ENCODE data around the gene ADNP.

The ADNP gene

DNA sequence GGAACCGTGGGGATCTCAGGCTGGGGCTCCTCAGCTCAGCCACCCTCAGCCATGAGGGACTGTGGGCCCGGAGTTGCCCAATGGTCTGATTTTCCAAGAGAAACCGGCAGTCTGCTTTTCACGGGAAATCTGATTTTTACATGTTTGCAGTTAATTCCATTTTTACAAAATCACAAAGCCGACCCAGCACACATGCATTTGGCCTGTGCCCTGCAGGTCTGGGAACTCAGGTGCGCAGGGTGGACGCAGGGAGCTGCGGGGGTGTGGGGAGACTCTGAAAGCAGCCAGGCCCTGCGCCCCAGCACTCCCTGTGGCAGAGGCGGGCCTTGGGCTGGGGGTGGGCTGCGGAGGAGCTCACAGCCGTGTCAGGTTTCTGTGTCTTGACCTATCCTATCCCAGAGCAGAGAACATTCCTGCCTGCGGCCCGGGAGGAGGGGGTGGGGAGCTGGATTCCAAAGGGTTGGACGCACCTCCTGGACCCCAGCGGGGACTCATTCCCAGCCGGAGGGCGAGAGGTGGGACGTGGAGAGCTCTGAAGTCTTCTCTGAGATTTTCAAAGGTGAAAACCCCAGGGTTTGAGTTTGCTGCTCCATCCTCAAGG is 60.6 kb downstream of the ADNP start:
- DNase-seq = no peak

DNA sequence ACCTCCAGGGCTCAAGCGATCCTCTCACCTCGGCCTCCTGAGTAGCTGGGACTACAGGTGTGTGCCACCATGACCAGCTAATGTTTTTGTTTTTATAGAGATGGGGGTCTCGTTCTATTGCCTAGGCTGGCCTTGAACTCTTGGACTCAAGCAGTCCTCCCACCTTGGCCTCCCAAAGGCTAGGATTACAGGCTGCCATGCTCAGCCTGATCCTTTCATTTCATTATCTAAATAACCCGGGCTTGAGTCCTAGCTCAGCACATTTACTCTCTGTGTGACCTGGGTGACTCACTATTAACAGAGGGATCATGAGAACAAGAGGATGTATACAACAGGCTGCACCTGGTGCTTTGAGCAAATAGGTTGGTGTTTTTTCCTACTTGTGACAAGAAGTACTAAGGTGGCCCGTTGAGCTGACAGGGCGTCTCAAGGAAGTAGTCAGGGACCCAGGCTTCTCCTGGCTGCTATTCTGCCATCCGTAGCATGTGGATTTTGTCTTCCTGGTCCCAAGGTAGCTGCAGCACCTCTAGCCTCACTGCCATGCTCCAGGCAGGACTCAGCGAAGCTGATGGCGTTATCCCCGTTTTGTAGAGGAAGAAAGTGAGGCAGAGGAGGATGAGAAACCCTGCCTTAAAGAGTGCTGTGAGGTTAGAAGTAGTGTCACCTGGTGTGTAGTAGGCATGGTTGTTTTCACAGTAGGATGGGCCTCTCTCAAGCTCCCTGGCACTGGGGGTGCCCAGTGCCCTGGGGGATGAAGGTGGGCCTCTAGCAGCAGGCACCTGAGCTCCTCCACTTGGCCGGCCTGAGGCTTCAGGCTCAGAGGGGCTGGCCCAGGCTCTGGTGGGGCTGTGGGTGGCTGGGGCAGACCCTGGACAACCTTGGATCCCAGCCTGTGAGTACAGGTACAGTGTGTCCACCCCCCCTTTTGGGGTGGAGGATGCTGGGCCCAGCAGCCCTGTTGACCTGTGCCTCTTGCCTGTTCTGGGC is 62.4 kb downstream of the ADNP start:
- DNase-seq = no peak

DNA sequence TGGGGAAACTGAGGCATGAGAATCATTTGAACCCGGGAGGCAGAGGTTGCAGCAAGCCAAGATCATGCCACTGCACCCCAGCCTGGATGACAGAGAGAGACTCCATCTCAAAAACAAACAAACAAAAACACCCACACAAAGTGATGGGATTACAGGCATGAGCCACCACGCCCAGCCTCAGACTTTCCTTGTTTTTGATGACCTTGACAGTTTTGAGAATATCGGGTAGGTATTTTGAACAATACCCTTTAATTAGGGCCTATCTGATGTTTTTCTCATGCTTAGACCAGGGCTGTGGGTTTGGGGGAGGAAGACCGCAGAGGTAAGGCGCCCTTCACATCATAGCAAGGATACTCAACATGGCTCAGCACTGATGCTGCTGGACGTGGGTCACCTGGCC is 63.4 kb downstream of the ADNP start:
- DNase-seq = no peak

DNA sequence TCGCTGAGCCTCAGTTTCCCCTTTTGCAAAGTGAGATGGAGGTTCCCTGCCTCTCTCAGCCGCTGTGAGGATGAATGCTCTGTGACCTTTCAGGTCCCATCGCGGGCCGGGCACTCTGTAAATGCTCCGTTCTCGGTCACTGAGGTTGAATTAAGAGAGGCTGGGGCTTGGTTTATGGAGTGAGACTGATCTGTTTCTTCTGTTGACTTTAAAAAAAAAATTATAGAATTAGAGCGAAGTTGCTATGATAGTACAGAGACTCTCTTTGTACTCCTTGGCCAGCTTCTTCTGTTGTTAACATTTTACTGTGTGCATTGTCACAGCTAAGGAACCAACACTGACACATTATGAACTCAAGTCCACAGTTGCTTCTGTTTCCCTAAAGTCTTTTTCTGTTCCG is 64.4 kb downstream of the ADNP start:
- no peak for DNase-seq

DNA sequence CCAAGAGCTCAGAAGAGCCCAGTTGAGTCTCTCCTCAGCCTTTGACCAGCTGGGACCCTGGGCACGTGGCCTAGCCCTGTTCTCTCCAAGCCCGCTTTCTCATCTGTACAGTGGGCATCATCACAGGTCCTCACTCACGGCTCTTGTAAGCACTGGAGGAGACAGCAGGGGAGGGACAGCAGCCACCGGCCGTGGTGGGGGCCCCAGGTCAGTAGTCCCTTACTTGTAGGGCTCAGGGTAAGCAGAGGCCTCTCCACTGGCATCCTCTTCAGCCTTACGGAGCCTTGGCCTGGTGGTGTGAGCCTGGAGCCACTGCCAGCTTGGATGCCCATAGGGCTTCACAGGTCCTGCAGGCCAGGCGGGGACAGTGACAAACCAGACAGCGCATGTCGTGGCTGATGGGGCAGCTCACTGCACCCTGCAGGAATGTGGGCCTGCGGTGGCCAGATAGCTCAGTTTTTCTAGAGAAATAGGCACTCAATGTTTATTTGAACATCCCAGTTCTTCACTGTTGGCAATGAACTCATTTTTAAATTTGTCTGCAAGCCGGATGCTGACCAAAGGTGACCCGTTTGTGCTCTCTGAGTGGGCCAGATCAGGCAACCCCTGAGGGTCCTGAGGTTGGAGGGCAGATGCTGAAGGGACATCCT is 65.1 kb downstream of the ADNP start:
- no peak for DNase-seq

DNA sequence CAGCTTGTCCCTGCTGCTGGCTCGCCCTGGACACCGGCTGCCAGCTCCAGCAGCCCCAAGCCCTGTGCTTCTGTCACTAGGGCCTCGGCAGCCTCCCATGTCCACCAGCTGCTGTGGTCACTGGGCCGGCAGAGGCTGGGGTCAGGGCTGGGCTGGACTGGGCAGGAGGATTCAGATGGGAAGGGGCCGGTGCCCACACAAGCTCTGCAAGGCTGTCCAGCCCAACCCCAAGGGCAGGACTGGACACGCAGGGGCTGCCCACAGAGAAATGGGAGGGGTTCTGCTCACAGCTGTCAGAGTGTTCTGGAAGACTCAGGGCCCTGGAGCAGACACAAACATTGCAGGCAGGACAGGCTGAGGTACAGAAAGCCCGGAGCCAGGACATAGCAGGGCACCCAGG is 65.6 kb downstream of the ADNP start:
- DNase-seq = no peak

DNA sequence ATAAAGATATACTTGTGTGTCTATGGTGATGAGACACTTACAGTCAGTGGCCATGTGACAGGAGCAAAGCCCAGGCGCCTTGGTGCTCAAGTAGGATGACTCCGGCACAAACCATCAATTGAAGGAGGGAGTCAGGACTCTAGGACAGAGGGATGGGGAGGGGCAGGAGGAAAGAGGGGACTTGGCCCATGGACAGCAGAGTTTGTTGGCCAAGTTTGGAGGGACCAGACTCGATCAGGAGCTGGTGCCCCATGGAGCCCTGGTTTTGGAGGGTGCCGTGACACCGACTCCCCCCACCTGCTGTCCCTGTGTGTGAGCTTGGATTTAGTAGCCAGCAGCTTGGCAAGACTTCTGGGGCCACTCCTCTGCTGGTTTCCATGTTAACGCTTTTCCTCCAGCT is 66.1 kb downstream of the ADNP start:
- DNase-seq = no peak

DNA sequence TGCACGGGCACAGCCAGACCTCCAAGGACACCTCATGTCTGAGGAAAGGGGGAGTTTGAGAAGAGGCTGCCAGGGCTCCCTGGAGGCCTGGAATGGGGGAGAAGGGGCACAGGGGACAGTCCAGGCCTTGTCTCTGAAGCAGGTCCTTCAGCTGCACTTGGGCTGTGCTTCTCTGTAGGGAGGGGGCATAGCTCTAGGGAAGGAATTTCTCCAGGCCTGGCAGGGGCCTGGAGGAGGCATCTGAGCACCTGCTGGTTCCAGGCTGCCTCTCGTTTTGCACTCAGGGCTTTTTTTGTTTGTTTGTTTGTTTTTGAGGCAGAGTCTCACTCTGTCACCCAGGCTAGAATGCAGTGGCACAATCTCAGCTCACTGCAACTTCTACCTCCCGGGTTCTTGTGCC is 68.7 kb downstream of the ADNP start:
- no peak for DNase-seq

DNA sequence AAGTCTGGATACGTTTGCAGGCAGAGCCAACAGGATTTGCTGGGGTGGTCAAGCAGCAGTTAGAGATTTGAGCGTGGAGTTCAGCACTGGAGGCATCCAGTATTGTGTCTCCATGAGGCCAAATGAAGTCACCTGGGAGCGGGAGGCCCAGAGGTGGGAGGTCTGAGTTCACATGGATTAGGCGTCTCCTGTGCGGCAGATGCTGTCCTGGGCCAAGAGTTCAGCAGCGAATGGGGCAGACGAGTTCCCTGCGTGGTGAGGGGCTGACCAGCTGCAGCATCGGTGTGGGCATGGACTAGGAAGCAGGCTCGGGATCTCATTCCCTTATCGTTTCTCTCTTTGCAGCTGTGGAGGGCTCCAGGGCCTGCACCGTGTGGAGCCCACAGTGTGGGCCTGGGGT is 70.2 kb downstream of the ADNP start:
- no peak for DNase-seq

DNA sequence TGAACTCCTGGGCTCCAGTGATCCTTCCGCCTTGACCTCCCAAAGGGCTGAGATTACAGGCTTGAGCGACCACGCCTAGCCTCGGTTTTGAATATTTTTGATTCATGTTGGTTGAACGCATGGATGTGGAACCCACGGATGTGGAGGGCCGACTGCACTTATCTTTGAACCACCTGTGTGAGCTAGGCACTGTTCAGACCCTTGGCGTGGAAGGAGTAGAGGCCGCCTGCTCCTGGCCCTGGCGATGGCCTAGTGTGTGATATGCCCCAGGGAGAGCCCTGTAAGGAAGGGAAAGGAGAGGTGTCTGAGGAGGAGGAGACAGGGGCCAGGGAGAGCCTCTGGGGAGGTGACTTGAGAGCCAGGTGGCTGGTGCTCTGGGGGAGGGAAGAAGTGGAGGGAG is 72.1 kb downstream of the ADNP start:
- no peak for DNase-seq

DNA sequence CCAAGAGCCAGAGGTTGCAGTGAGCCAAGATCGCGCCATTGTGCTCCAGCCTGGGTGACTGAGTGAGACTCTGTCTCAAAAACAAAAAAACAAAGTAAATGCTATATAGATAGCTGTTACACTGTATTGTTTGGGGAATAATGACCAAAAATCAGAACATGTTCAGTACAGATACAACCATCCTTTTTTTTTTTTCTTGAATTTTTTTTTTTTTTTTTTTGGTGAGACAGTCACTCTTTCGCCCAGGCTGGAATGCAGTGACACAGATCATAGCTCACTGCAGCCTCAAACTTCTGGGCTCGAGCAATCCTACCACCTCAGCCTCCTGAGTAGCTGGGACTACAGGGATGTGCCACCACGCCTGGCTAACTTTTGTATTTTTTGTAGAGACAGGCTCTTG is 72.7 kb downstream of the ADNP start:
- no peak for DNase-seq

DNA sequence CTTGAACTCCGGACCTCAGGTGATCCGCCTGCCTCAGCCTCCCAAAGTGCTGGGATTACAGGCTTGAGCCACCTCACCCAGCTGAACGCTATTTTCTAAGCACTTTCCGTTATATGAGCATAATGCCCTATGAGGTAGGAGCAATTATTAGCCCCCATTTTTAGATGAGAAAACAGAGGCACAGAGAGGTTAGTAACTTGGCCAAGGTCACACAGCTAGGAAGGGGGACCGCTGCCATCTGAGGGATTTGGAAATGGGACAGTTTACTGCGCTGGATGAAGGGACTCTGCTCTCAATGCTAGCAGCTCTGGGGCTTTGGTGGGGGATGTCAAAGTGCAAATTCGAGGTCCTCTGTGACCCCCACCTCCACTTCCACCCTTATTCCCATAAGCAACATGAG is 73.9 kb downstream of the ADNP start:
- DNase-seq = no peak

DNA sequence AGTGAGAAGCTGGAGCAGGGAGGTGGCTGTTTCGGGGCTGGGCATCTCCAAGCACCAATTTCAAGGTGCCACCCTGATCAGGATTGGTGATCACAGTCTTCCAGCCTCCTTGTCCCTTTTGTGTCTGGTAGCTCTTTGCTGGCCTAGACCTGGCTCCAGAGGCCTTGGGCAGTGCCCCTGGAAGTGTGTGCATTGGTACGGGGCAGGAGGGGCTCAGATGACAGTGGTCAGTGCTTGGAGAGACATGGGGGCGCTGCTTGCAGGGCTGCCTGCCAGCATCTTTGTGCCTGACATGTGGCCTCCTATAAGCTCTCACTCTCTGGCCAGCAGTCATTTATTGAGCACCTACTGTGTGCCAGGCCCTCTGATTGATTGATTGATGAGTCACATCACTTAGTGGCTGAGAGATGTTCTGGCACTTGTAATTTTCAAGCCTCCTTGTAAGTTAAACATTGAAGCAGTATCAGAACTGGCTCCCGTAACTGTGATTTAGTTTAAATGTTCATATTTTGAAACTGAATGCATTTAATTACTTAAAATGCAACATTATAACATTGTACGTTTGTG is 74.7 kb downstream of the ADNP start:
- DNase-seq = no peak

DNA sequence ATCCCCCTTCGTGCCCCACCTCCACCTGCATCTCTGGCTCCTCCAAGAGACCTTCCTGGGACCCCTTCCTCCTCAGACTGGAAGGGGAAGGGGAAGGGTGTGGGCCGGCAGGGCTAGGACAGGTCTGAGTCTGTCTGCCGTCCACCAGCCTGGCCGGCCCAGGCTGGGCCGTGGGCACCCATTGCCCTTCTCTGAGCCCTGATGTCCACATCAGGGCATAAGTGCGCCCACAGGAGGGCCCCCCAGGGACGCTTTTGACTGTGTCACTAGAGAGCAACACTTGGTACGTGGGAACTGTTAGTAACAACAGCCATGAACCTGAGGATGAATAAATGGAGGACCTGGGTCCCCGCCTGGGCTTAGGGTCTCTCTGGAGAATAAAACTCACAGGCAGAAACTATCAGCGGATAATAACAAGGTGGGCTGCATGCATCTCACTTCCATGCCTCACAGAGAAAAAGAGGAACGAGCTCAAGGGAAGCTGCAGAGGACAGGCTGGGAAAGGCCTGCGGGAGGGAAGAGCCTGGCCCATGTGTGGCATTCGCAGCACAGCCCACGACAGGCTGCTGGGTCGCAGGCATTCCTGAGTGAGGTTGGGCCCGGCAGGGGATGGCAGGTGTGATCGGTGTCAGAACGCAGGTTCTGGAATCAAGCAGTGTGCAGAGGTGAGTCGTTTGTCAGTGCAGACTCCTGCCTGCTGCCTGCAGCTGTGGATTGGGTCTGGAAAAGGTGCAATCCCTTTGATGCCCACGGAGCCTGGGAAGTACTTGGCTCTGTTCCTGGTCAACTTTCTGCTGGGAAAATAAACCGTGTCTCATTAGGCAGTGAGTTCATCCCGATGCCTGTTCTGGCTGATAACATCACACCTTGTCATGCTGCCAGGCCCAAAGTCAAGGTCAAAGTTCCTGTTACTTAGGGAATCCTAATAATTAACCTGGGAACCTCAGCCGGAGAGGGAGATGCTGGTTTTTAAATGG is 75.5 kb downstream of the ADNP start:
- DNase-seq = no peak

DNA sequence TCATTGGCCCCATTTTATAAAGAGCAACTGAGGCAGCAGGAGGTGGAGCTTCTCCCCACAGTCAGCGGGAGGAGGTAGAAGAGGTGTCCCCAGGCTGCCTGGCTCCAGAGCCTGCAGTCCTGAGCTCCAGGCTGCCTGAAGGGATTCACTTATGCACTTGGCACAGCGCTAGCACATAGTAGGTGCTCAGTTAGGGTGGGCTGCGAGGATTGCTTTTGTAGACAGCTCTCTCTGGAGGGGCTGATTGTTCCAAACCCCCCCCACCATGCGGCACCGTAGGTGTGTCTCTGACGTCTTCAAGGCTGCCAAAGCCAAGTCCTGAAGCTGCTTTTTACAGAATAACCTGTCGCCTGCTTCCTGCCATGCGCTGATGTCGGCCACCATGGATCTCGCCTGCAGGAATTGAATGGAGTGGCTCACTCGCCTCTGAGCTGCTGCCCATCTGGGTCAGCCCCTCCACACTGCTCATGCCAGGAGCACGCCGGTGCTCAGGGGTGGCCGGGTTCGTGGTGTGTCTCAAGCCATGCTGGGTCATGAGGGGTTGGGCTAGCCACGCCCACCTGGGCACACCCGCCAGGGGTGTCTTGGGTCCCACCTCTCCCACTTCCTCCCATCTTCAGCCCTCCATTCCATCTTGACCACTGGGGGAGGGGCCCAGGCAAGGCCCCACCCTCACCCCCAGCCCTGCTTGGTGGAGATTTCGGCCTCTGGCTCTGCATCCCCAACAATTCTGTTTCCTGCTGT is 76.6 kb downstream of the ADNP start:
- no peak for DNase-seq

DNA sequence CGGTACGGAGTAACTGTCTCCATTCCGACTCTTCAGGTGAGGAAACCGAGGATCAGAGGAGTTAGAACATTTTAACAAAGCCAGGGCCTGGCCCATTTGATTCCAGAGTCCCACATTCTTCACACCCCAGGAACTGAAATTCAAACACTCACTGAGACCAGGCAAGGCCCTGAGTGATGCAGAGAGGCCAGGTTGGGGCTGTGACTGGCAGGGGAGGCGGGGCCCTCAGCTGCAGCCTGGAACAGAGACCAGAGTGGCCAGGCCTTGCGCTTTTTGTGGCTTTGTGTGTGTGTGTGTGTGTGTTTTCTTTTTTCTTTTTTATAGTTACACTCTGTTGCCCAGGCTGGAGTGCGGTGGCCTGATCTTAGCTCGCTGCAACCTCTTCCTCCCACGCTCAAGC is 79.2 kb downstream of the ADNP start:
- no peak for DNase-seq

DNA sequence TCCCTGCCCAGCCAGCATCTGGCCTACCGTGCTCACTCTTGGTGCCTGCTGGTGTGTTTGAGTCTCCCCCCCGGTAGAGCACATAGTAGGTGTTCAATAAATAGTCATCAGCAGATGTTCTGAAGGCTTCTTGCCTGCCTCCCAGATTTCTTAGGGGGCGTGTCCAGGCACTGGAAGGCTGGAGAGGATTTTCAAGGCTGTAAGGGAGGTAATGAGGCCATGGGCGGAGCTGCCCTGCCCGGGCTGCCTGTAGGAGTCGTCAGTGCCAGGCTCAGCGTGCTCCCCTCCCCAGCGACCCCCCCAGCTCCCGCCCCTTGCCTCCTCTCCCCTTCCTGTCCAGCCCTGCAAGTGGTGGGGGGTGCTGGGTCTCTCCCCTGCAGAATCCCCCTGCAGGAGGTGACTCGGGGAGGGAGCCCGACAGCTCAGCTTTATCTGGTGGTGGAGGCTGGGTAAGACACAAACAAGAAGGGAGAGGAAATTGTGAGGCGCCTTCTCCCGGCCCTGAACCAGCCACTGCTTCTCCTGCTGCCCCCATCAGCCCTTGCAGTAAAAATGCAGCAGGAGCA is 80.4 kb downstream of the ADNP start:
- DNase-seq = no peak

DNA sequence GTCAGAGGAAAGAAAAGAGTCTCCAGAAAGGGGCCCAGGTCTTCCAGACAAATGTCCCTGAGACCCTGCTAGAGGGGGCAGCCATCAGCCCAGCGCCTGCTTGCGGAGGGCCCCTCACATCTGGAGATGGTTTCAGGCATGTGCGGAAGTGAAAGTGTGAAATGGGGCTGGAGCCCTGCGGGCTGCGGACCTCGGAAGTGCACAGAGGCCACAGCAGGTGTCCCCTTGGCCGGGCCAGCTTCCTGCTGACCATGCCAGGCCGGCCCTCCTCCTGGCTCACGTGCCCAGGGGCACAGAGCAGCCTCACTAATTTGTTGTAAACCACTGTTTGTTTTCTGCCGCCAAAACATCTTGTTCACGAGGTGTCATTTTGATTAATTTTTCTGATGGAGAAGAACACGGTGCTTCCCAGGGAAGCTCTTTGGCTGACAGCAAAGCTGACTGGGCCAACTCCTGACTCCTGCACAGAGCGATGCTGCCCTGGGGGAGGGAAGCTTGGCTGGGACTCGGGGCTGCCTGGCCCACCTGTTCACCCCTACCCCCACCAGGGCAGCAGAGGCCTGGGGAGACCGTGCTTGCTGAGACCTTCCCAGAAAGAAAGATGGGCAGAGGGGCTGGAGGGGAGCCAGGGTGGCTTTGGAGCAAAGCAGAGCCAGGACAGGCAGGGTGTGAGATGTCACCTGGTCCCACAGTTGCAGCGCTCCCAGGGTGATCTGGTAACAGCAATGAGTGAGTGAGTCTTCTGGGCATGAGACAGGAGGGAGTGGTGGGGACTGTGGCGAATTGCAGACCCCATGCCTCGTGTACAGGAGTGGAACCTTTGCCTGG is 82.2 kb downstream of the ADNP start:
- no peak for DNase-seq

DNA sequence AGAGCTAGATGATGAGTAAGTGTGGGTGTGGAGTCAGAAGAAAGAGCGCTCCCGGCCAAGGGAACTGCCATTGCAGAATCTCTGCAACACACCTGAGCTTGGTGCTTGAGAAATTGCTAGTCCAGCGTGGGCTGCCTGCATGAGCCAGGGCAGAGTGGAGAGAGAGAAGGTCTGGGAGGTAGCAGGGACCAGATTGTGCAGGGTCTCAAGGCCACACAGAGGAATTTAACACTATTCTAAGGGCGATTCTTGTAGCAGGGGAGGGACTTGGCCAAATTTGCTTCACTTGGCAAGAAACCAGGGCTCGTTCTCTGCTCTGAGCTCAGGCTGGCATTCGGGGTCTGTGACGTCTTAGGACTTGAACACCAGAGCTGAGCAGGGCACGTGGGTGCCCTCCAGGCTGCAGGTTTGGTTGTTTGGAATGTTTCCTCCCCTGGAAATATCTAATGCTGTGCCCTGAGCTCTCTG is 82.9 kb downstream of the ADNP start:
- DNase-seq = no peak

DNA sequence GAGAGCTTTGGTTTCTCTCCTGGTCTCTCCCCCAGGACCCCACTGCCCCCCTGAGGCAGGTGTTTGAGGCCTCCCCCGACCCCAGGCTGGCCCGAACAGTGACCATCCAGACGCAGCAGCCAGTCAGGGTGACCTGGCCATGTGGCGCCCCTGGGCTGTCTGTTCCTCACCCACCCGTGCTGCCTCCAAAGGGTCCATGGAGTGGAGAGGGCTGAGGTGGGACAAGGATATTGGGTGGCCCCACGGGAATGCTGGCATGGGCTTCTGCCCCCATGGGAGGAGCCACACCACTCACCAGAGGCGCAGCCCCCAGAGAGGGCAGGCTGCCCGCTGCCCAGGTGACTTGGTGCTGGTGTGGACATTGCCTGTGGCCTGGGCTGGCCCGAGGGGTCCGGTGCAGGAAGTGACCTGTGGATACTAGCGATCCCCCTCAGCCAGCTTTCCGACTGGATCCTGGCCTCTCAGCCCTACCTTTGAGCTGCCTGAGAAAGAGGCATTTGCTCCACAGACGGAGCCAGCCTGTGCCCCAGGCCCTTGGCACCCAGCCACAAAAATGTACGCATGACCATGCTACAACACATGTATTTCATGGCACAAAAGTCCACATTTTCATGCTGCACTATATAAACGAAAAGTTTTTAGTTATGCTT is 85.5 kb downstream of the ADNP start:
- no peak for DNase-seq

Measured in activated effector memory CD4-positive, alpha-beta T cell treated with Interleukin-2 at 50 U/mL for 16 hours (primary cell).